K562 (cell line): ENCODE measurements around the gene SUPT5H. TPM values are rescaled to one million over a fixed set of nuclear protein-coding genes. Genes with fewer than 3 reads are reported as not detected.

Source experiments
- ARID3A ChIP-seq: IDR thresholded peaks from 2 replicates; pipeline ENCODE4 v1.6.1; 2012; ENCODE audit warnings: low read depth, low read length, improper control_type of control experiment, borderline replicate concordance
- BRD9 ChIP-seq: fragments of 450-650 bp; IDR thresholded peaks from 2 replicates; pipeline ENCODE4 v1.6.1; 2018; ENCODE audit warnings: low read depth; ENCODE audit not compliant: partially characterized antibody
- C11orf30 ChIP-seq: fragments of 450-650 bp; IDR thresholded peaks from 2 replicates; pipeline ENCODE4 v1.6.1; 2016; ENCODE audit warnings: low read depth, mild to moderate bottlenecking
- CGGBP1 ChIP-seq: fragments of 250-450 bp; sonication (Bioruptor Pico); IDR thresholded peaks from 2 replicates; pipeline ENCODE4 v1.9.0; 2021; ENCODE audit warnings: mild to moderate bottlenecking
- CSDE1 ChIP-seq, 2 experiments: fragments of 450-650 bp; IDR thresholded peaks; 2 replicates each; pipeline ENCODE4 v1.6.1; 2016; ENCODE audit warnings: mild to moderate bottlenecking in 1 of 2
- EP400 ChIP-seq: fragments of 450-650 bp; IDR thresholded peaks from 2 replicates; pipeline ENCODE4 v1.6.1; 2017; ENCODE audit warnings: antibody characterized with exemption, mild to moderate bottlenecking, moderate library complexity
- GABPA ChIP-seq: fragments of 200-800 bp; sonication (Bioruptor generic); conservative IDR thresholded peaks from 2 replicates; pipeline ENCODE4 v1.6.1; 2016; ENCODE audit warnings: low read depth, missing genetic modification characterization, missing compliant biosample characterization
- HEY1 ChIP-seq: fragments of 250-450 bp; sonication (Bioruptor Pico); IDR thresholded peaks from 2 replicates; pipeline ENCODE4 v1.5.0; 2020; ENCODE audit warnings: mild to moderate bottlenecking, moderate library complexity, borderline replicate concordance
- HNRNPK ChIP-seq: fragments of 200-400 bp; formaldehyde crosslinking; IDR thresholded peaks from one replicate; pipeline ENCODE4 v1.6.1; 2018; ENCODE audit warnings: mild to moderate bottlenecking, low read depth, low read length; ENCODE audit not compliant: poor library complexity, severe bottlenecking
- KAT2B ChIP-seq: IDR thresholded peaks from one replicate; pipeline ENCODE4 v1.6.1; 2012; ENCODE audit warnings: low read depth, mild to moderate bottlenecking, control low read depth, inconsistent platforms, low read length, moderate library complexity
- KLF13 ChIP-seq: fragments of 450-650 bp; IDR thresholded peaks from 2 replicates; pipeline ENCODE4 v1.6.1; 2016; ENCODE audit warnings: missing genetic modification characterization, low read depth, mild to moderate bottlenecking, missing compliant biosample characterization, moderate library complexity, borderline replicate concordance
- MLLT1 ChIP-seq, 2 experiments: fragments of 450-650 bp; IDR thresholded peaks; 2 replicates each; pipeline ENCODE4 v1.6.1; 2016
- NR0B1 ChIP-seq: fragments of 450-650 bp; IDR thresholded peaks from one replicate; pipeline ENCODE4 v1.6.1; 2018; ENCODE audit warnings: mild to moderate bottlenecking, moderate library complexity; ENCODE audit not compliant: partially characterized antibody
- PML ChIP-seq: IDR thresholded peaks from 2 replicates; pipeline ENCODE4 v1.6.1; 2012; ENCODE audit warnings: low read length, inconsistent platforms
- SMARCA5 ChIP-seq: fragments of 450-650 bp; IDR thresholded peaks from 2 replicates; pipeline ENCODE4 v1.6.1; 2016
- TFAM ChIP-seq: fragments of 250-450 bp; sonication (Bioruptor Pico); conservative IDR thresholded peaks from 2 replicates; pipeline ENCODE4 v1.5.0; 2021; ENCODE audit warnings: mild to moderate bottlenecking, moderate library complexity
- ZNF143 ChIP-seq: sonication (generic); formaldehyde crosslinking; IDR thresholded peaks from 2 replicates; pipeline ENCODE4 v1.9.0; 2022; ENCODE audit warnings: mild to moderate bottlenecking, missing genetic modification reagents
- ZNF561 ChIP-seq: fragments of 450-650 bp; formaldehyde crosslinking; conservative IDR thresholded peaks from 2 replicates; pipeline ENCODE4 v1.4.0; 2020; ENCODE audit warnings: mild to moderate bottlenecking, moderate library complexity
- ZNF639 ChIP-seq, 2 experiments: fragments of 200-800 bp in 1 of 2; sonication (Bioruptor generic) in 1 of 2; sonication (generic) in 1 of 2; formaldehyde crosslinking in 1 of 2; IDR thresholded peaks in 1 of 2; conservative IDR thresholded peaks in 1 of 2; 2 replicates each; pipeline versions ENCODE4 v1.5.0 to v1.6.1; 2016 to 2020; ENCODE audit warnings: missing compliant biosample characterization in 1 of 2, missing genetic modification characterization in 1 of 2, missing genetic modification reagents in 1 of 2
- ZNF79 ChIP-seq: fragments of 250-450 bp; sonication (Bioruptor Pico); IDR thresholded peaks from 2 replicates; pipeline ENCODE4 v1.4.0; 2020; ENCODE audit warnings: low read depth, mild to moderate bottlenecking, moderate library complexity
- polyA plus RNA-seq, 8 experiments: library from polyadenylated mRNA; depleted of rRNA in 4 of 8; stranded (reverse) in 5 of 8; unstranded in 3 of 8; fragments of >200 nt; fragmentation: Nextera tagmentation in 2 of 8; fragmentation: Illumina TruSeq in 1 of 8; extraction: Ambion mirVana in 2 of 8; extraction: Trizol in 1 of 8; gene quantifications; 2 replicates each; pipeline versions ENCODE4 v1.2.1 to v1.2.3, GENCODE V29; 2011 to 2014; ENCODE audit warnings: inconsistent platforms in 1 of 8, missing spikeins in 1 of 8
- total RNA-seq, 7 experiments: library from RNA; depleted of rRNA in 6 of 7; stranded (reverse); fragments of >200 nt in 6 of 7; fragmentation: Illumina TruSeq in 2 of 7; extraction: Trizol in 2 of 7; gene quantifications; 2 replicates each; pipeline versions ENCODE4 v1.2.1 to v1.2.3, GENCODE V29; 2011 to 2021; ENCODE audit warnings: low replicate concordance in 1 of 7

The SUPT5H gene
- total and polyA plus RNA-seq, 9 of the 15 experiments (the other 6 are each of a cell fraction or from before 2014, with no cell fraction given), result 13.3 to 85.9 (median 35.9) TPM

- peak in 1 of 2 experiments; percentile 84; a peak in 2 of 4 replicates for TF ChIP-seq CSDE1 (IDR thresholded peaks at IDR 0.05)
- peak in 1 of 2 experiments; percentile 33; a peak in 1 of 4 replicates for TF ChIP-seq ZNF639 (CRISPR knock-in tag; conservative IDR thresholded peaks at IDR 0.05 in 1 of 2, IDR thresholded peaks at IDR 0.05 in 1 of 2)
- TF ChIP-seq ZNF79 (CRISPR knock-in tag), result no peak
- no peak for TF ChIP-seq HNRNPK
- TF ChIP-seq ZNF143 (CRISPR knock-in tag), result peak; percentile 53; the same call in 1 of the 2 replicates
- TF ChIP-seq BRD9, result no peak
- peak; percentile 62 for TF ChIP-seq C11orf30
- peak in 1 of 2 experiments; percentile 51; a peak in 1 of 4 replicates for TF ChIP-seq MLLT1 (IDR thresholded peaks at IDR 0.05)
- peak; percentile 40; the same call in 1 of the 2 replicates for TF ChIP-seq KLF13
- TF ChIP-seq GABPA (tag), result peak; percentile 95
- TF ChIP-seq HEY1 (CRISPR knock-in tag), result no peak
- no peak for TF ChIP-seq TFAM (CRISPR knock-in tag)
- peak; percentile 93 for TF ChIP-seq EP400
- TF ChIP-seq KAT2B, result no peak
- no peak for TF ChIP-seq ZNF561 (CRISPR knock-in tag)
- no peak for TF ChIP-seq NR0B1
- TF ChIP-seq ARID3A, result no peak
- peak; percentile 73; the same call in 1 of the 2 replicates for TF ChIP-seq PML
- no peak for TF ChIP-seq SMARCA5
- no peak for TF ChIP-seq CGGBP1 (CRISPR knock-in tag)
Measured at GRCh38 chr19:39445196-39446111, at the start of gene SUPT5H (continued).
